Keratinocyte (primary cell): ENCODE data around the gene WNT10A. TPM values are rescaled to one million over a fixed set of nuclear protein-coding genes. Genes with fewer than 3 reads are reported as not detected.
A peak's percentile ranks its signal among the peaks of the same experiment; 100 is the strongest.

Source experiments
- DNase-seq: peaks from one replicate; pipeline ENCODE4 v3.0.0-alpha.2; 2011; ENCODE audit warnings: low read depth, missing footprints, low spot score
- FAIRE-seq: peaks from 2 replicates; lab custom pipeline; 2011; peaks lifted over from hg19 to GRCh38; lab: Jason Lieb, UNC
- H2AFZ ChIP-seq: 2 replicates; pipeline ENCODE4 v1.6.0; 2012; ENCODE audit warnings: low read length, control low read depth, inconsistent platforms; ENCODE audit not compliant: control insufficient read depth
- H3K27ac ChIP-seq: 2 replicates; pipeline ENCODE4 v1.5.1; 2011; ENCODE audit warnings: low read length; ENCODE audit not compliant: control insufficient read depth, insufficient read depth
- H3K27me3 ChIP-seq: 3 replicates; pipeline ENCODE4 v1.6.0; 2011; ENCODE audit warnings: low read length; ENCODE audit not compliant: control insufficient read depth, insufficient read depth; ENCODE audit errors: extremely low read depth
- H3K36me3 ChIP-seq, 2 experiments: 2 replicates in 1 of 2; 3 replicates in 1 of 2; pipeline ENCODE4 v1.5.1; 2011; ENCODE audit warnings: low read length in 2 of 2, mild to moderate bottlenecking in 1 of 2; ENCODE audit not compliant: control insufficient read depth in 2 of 2, insufficient read depth in 2 of 2; ENCODE audit errors: extremely low read depth in 1 of 2
- H3K4me1 ChIP-seq: 3 replicates; pipeline ENCODE4 v1.5.1; 2011; ENCODE audit warnings: low read length; ENCODE audit not compliant: control insufficient read depth, insufficient read depth; ENCODE audit errors: extremely low read depth
- H3K4me2 ChIP-seq: 3 replicates; pipeline ENCODE4 v1.6.0; 2011; ENCODE audit warnings: low read depth, low read length; ENCODE audit not compliant: control insufficient read depth, insufficient read depth; ENCODE audit errors: extremely low read depth
- H3K4me3 ChIP-seq, 3 experiments: fragments of 200-600 bp in 1 of 3; sonication (generic) in 1 of 3; 2 replicates in 2 of 3; 3 replicates in 1 of 3; pipeline ENCODE4 v1.5.1; 2011 to 2016; ENCODE audit warnings: low read length in 3 of 3, mild to moderate bottlenecking in 3 of 3, control low read depth in 2 of 3, inconsistent platforms in 1 of 3, low read depth in 1 of 3, mixed read lengths in 1 of 3, mixed run types in 1 of 3, moderate library complexity in 1 of 3; ENCODE audit not compliant: control insufficient read depth in 2 of 3, insufficient read depth in 2 of 3; ENCODE audit errors: extremely low read depth in 1 of 3
- H3K79me2 ChIP-seq: 2 replicates; pipeline ENCODE4 v1.6.0; 2012; ENCODE audit warnings: low read length; ENCODE audit not compliant: control insufficient read depth, insufficient read depth
- H3K9ac ChIP-seq: 3 replicates; pipeline ENCODE4 v1.6.0; 2011; ENCODE audit warnings: low read length; ENCODE audit not compliant: control insufficient read depth, insufficient read depth; ENCODE audit errors: extremely low read depth
- H3K9me1 ChIP-seq: 3 replicates; pipeline ENCODE4 v1.6.0; 2011; ENCODE audit warnings: low read length; ENCODE audit not compliant: control insufficient read depth, insufficient read depth; ENCODE audit errors: extremely low read depth
- H3K9me3 ChIP-seq: 2 replicates; pipeline ENCODE4 v1.5.1; 2012; ENCODE audit warnings: low read depth, low read length; ENCODE audit not compliant: control insufficient read depth
- H4K20me1 ChIP-seq: 3 replicates; pipeline ENCODE4 v1.6.0; 2011; ENCODE audit warnings: low read length; ENCODE audit not compliant: control insufficient read depth, insufficient read depth; ENCODE audit errors: extremely low read depth
- CTCF ChIP-seq, 3 experiments: IDR thresholded peaks in 1 of 3; conservative IDR thresholded peaks in 1 of 3; optimal IDR thresholded peaks in 1 of 3; 2 replicates in 2 of 3; 3 replicates in 1 of 3; pipeline versions ENCODE3 to v1.5.1; 2011; ENCODE audit warnings: low read length in 3 of 3, mild to moderate bottlenecking in 3 of 3, moderate library complexity in 2 of 3, control low read depth in 1 of 3, inconsistent platforms in 1 of 3; ENCODE audit not compliant: insufficient read depth in 2 of 3; ENCODE audit errors: extremely low read depth in 1 of 3
- EZH2 ChIP-seq: IDR thresholded peaks from one replicate; pipeline ENCODE4 v1.6.1; 2012; ENCODE audit warnings: inconsistent platforms, mild to moderate bottlenecking, low read length, moderate library complexity
- dilution Hi-C: fragments of 300-500 bp; cut with MboI; formaldehyde crosslinking; loops from one replicate; pipeline ENCODE4 v1.7.0; 2020; ENCODE audit warnings: low sequenced_read_pairs; ENCODE audit not compliant: extremely low pct_ligation_motif_present
- polyA plus RNA-seq, 5 experiments: library from polyadenylated mRNA; depleted of rRNA in 3 of 5; stranded (reverse) in 3 of 5; stranded (forward) in 1 of 5; unstranded in 1 of 5; fragments of >200 nt; gene quantifications; 1 replicate in 1 of 5; 2 replicates in 3 of 5; 3 replicates in 1 of 5; pipeline versions ENCODE4 v1.2.1 to v1.2.3, GENCODE V29; 2011 to 2012; ENCODE audit warnings: missing spikeins in 2 of 5, low read depth in 1 of 5, low replicate concordance in 1 of 5

WNT10A gene
- polyA plus RNA-seq, 1 donor (not counting 4 experiments of a cell fraction or from before 2014, with no cell fraction given): 2.1 TPM

GRCh38 chr2:218880859-218881594, 375 bp downstream of the WNT10A start:
- H3K36me3 ChIP-seq: no peaks in the 10 kb centered on the region
- H3K79me2 ChIP-seq: no peaks in the 10 kb centered on the region
- dilution Hi-C loops: no loop called here
- DNase-seq (no peak), FAIRE-seq (no peak)
- no peak for TF ChIP-seq CTCF (optimal IDR thresholded peaks at IDR 0.05 in 1 of 3, IDR thresholded peaks at IDR 0.05 in 1 of 3, conservative IDR thresholded peaks at IDR 0.05 in 1 of 3; ENCODE audit: extremely low read depth in 1 of 3, insufficient read depth in 2 of 3, low read length in 3 of 3)
- TF ChIP-seq EZH2: no peak
- no peaks in the 10 kb centered on the region for H4K20me1 ChIP-seq
- H3K4me2 ChIP-seq: peak overlapping the region; percentile 71
- H3K9me1 ChIP-seq: peaks cover 2% of the 10 kb centered on the region
- H3K27me3 ChIP-seq: peaks cover 6% of the 10 kb centered on the region
- H3K9ac ChIP-seq: peak overlapping the region; percentile 7
- no peak overlapping the region for H2AFZ ChIP-seq
- no peaks in the 10 kb centered on the region for H3K9me3 ChIP-seq
- H3K27ac ChIP-seq: no peak overlapping the region
- peak overlapping the region in 2 of 3 experiments; percentile 11 to 36 for H3K4me3 ChIP-seq
- H3K4me1 ChIP-seq: peaks cover 50% of the 10 kb centered on the region

GRCh38 chr2:218881744-218882460, 1.2 kb downstream of the WNT10A start:
- no peak overlapping the region for H3K4me3 ChIP-seq
- FAIRE-seq (peak; percentile 43), DNase-seq (no peak)
- peak overlapping the region; percentile 86 for H3K4me2 ChIP-seq
- H3K79me2 ChIP-seq: no peaks in the 10 kb centered on the region
- H3K36me3 ChIP-seq: no peaks in the 10 kb centered on the region
- no peak overlapping the region for H3K27ac ChIP-seq
- TF ChIP-seq CTCF (optimal IDR thresholded peaks at IDR 0.05 in 1 of 3, IDR thresholded peaks at IDR 0.05 in 1 of 3, conservative IDR thresholded peaks at IDR 0.05 in 1 of 3; ENCODE audit: extremely low read depth in 1 of 3, insufficient read depth in 2 of 3, low read length in 3 of 3): no peak
- no peak for TF ChIP-seq EZH2
- peaks cover 2% of the 10 kb centered on the region for H3K9me1 ChIP-seq
- peaks cover 56% of the 10 kb centered on the region for H3K4me1 ChIP-seq
- no peak overlapping the region for H3K9ac ChIP-seq
- no peaks in the 10 kb centered on the region for H3K9me3 ChIP-seq
- H4K20me1 ChIP-seq: no peaks in the 10 kb centered on the region
- H3K27me3 ChIP-seq: peaks cover 6% of the 10 kb centered on the region
- H2AFZ ChIP-seq: no peak overlapping the region
- dilution Hi-C loops: no loop called here
